Measurements from ENCODE around the gene GAD2. TPM values are rescaled to one million over a fixed set of nuclear protein-coding genes. Genes with fewer than 3 reads are reported as not detected.

GAD2 gene
- total and polyA plus RNA-seq, 12 donors: not detected

GRCh38 chr10:26318672-26319071 lies 102.1 kb downstream of the GAD2 start:
- intact Hi-C loops (cut with DNase I): no loop called here
- no peaks in the 10 kb centered on the region for H3K27me3 ChIP-seq
- TF ChIP-seq, protein P1, sequence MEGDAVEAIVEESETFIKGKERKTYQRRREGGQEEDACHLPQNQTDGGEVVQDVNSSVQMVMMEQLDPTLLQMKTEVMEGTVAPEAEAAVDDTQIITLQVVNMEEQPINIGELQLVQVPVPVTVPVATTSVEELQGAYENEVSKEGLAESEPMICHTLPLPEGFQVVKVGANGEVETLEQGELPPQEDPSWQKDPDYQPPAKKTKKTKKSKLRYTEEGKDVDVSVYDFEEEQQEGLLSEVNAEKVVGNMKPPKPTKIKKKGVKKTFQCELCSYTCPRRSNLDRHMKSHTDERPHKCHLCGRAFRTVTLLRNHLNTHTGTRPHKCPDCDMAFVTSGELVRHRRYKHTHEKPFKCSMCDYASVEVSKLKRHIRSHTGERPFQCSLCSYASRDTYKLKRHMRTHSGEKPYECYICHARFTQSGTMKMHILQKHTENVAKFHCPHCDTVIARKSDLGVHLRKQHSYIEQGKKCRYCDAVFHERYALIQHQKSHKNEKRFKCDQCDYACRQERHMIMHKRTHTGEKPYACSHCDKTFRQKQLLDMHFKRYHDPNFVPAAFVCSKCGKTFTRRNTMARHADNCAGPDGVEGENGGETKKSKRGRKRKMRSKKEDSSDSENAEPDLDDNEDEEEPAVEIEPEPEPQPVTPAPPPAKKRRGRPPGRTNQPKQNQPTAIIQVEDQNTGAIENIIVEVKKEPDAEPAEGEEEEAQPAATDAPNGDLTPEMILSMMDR (IDR thresholded peaks at IDR 0.05): no peak
- TF ChIP-seq POLR2A (IDR thresholded peaks at IDR 0.05): no peak
- H3K36me3 ChIP-seq (replicated peaks in 1 of 2): no peaks in the 10 kb centered on the region
- DNase-seq: no peak
- H3K4me1 ChIP-seq (replicated peaks in 1 of 2): no peaks in the 10 kb centered on the region
- H3K4me3 ChIP-seq: no peak overlapping the region
- H3K27ac ChIP-seq: no peak overlapping the region
- no peaks in the 10 kb centered on the region for H3K9me3 ChIP-seq (replicated peaks in 1 of 3)
- 62 to 69% (median 65%) methylated on average over 5 of the region's 5 CpGs for WGBS, 4 donors

- Histone ChIP-seq H3K36me3 (replicated peaks in 1 of 2) (no peaks in the 10 kb centered on the region), H3K4me3 (no peak overlapping the region), H3K27me3 (no peaks in the 10 kb centered on the region), H3K9me3 (replicated peaks in 1 of 3) (no peaks in the 10 kb centered on the region), H3K27ac (no peak overlapping the region), H3K4me1 (replicated peaks in 1 of 2) (no peaks in the 10 kb centered on the region)
- WGBS, 4 donors: 68 to 75% (median 73%) methylated on average over 3 of the region's 3 CpGs
- intact Hi-C loops (cut with DNase I): no loop called here
- no peak for DNase-seq
- no peak for TF ChIP-seq POLR2A (IDR thresholded peaks at IDR 0.05)
- TF ChIP-seq, protein P1 (IDR thresholded peaks at IDR 0.05): no peak
These were observed 106.6 kb downstream of the GAD2 start for GRCh38 chr10:26323219-26323618.

GRCh38 chr10:26326851-26327250 lies 110.3 kb downstream of the GAD2 start:
- WGBS, 4 donors: 69 to 77% (median 74%) methylated on average over 3 of the region's 3 CpGs
- no peaks in the 10 kb centered on the region for H3K9me3 ChIP-seq (replicated peaks in 1 of 3)

GRCh38 chr10:26327811-26328210 lies 111.2 kb downstream of the GAD2 start:
- no peak for DNase-seq
- Histone ChIP-seq H3K36me3 (replicated peaks in 1 of 2) (no peaks in the 10 kb centered on the region), H3K27ac (no peak overlapping the region), H3K9me3 (replicated peaks in 1 of 3) (no peaks in the 10 kb centered on the region), H3K4me1 (replicated peaks in 1 of 2) (no peaks in the 10 kb centered on the region), H3K27me3 (no peaks in the 10 kb centered on the region), H3K4me3 (no peak overlapping the region)
- WGBS, 4 donors: 77 to 87% (median 81%) methylated on average over 3 to 4 of the region's 4 CpGs
- intact Hi-C loops (cut with DNase I): no loop called here
- TF ChIP-seq POLR2A (IDR thresholded peaks at IDR 0.05): no peak
- TF ChIP-seq, protein P1 (IDR thresholded peaks at IDR 0.05): no peak

More at GRCh38 chr10:26326851-26327250, 110.3 kb downstream of the GAD2 start:
- Histone ChIP-seq H3K4me1 (replicated peaks in 1 of 2) (no peaks in the 10 kb centered on the region), H3K27ac (no peak overlapping the region), H3K36me3 (replicated peaks in 1 of 2) (no peaks in the 10 kb centered on the region), H3K4me3 (no peak overlapping the region), H3K27me3 (no peaks in the 10 kb centered on the region)
- no peak for TF ChIP-seq POLR2A (IDR thresholded peaks at IDR 0.05)
- TF ChIP-seq, protein P1 (IDR thresholded peaks at IDR 0.05): no peak
- intact Hi-C loops (cut with DNase I): no loop called here
- no peak for DNase-seq
